CMK (cell line): Measurements from ENCODE around the gene UNC13D.
"Not testable (repeated sequence)": the region's sequence is repeated elsewhere in the genome, so short reads cannot be mapped to it uniquely, and the experiment has no call there.

ENCODE experiments used
- DNase-seq: peaks from one replicate; pipeline ENCODE4 v3.0.0-alpha.2; 2010; ENCODE audit warnings: low read depth

UNC13D gene

GRCh38 chr17:75874323-75875181, 30.3 kb upstream of the UNC13D start:
- no peak for DNase-seq

- DNase-seq: no peak
Observed at GRCh38 chr17:75873587-75874322, 29.6 kb upstream of the UNC13D start.

- no peak for DNase-seq
Observed at GRCh38 chr17:75872434-75873351, 28.5 kb upstream of the UNC13D start.

GRCh38 chr17:75870228-75870627, 26.0 kb upstream of the UNC13D start:
- DNase-seq: not testable (repeated sequence)

- DNase-seq: no peak
Observed at GRCh38 chr17:75869282-75870141, 25.3 kb upstream of the UNC13D start.

- not testable (repeated sequence) for DNase-seq
Observed at GRCh38 chr17:75868730-75869281, 24.6 kb upstream of the UNC13D start.

- not testable (repeated sequence) for DNase-seq
Observed at GRCh38 chr17:75865404-75866188, 21.4 kb upstream of the UNC13D start.

- not testable (repeated sequence) for DNase-seq
Observed at GRCh38 chr17:75864887-75865286, 20.7 kb upstream of the UNC13D start.

- DNase-seq: no peak
Observed at GRCh38 chr17:75864448-75864871, 20.3 kb upstream of the UNC13D start.

- no peak for DNase-seq
Observed at GRCh38 chr17:75861927-75862317, 17.7 kb upstream of the UNC13D start.

GRCh38 chr17:75859358-75859757, 15.2 kb upstream of the UNC13D start:
- not testable (repeated sequence) for DNase-seq

- DNase-seq: no peak
Observed at GRCh38 chr17:75856062-75856756, 12.0 kb upstream of the UNC13D start.

- DNase-seq: peak; percentile 100
Observed at GRCh38 chr17:75855310-75856061, 11.3 kb upstream of the UNC13D start, which contains the start of gene WBP2. Gene WBP2, minus strand, starts transcription at chr17:75855335. Its CDS starts 38 bp downstream, at chr17:75855297.

- DNase-seq: no peak
Observed at GRCh38 chr17:75854881-75855309, 10.7 kb upstream of the UNC13D start.

GRCh38 chr17:75854101-75854748, 10.0 kb upstream of the UNC13D start:
- no peak for DNase-seq

- no peak for DNase-seq
Observed at GRCh38 chr17:75853433-75853832, 9.2 kb upstream of the UNC13D start.

- not testable (repeated sequence) for DNase-seq
Observed at GRCh38 chr17:75851693-75851991, 7.4 kb upstream of the UNC13D start.
